Colonic mucosa (tissue), 4 donors: ENCODE results near the gene GBF1. TPM values are rescaled to one million over a fixed set of nuclear protein-coding genes. Genes with fewer than 3 reads are reported as not detected.
"Not testable (repeated sequence)": the region's sequence is repeated elsewhere in the genome, so short reads cannot be mapped to it uniquely, and the experiment has no call there.

Source experiments
- DNase-seq: peaks from one replicate; pipeline ENCODE4 v3.0.0-alpha.2; 2020
- H3K27ac ChIP-seq: fragments of 200-600 bp; one replicate; pipeline ENCODE4 v1.8.0; 2021
- H3K27me3 ChIP-seq: fragments of 200-600 bp; one replicate; pipeline ENCODE4 v1.8.0; 2021
- H3K36me3 ChIP-seq: fragments of 200-600 bp; one replicate; pipeline ENCODE4 v1.8.0; 2021
- H3K4me1 ChIP-seq: fragments of 200-600 bp; one replicate; pipeline ENCODE4 v1.8.0; 2021; ENCODE audit warnings: mild to moderate bottlenecking
- H3K4me3 ChIP-seq: fragments of 200-600 bp; one replicate; pipeline ENCODE4 v1.8.0; 2021
- H3K9ac ChIP-seq, 2 donors: one replicate each; pipeline ENCODE4 v1.7.0; 2013; ENCODE audit warnings: control low read depth in 2 of 2, low read depth in 2 of 2, low read length in 2 of 2
- H3K9me3 ChIP-seq: fragments of 200-600 bp; one replicate; pipeline ENCODE4 v1.8.0; 2021
- intact Hi-C: fragments of 100-400 bp; cut with DNase I; formaldehyde crosslinking; loops from one replicate; pipeline ENCODE4 v1.14.1; 2022
- total RNA-seq, 2 donors: library from RNA; stranded (reverse); fragmentation: NEBNext Ultra II Directional in 1 of 2; extraction: Animal tissue kit (Norgen Biotek cat#: 25700) in 1 of 2; gene quantifications; one replicate each; pipeline ENCODE4 v1.2.1, GENCODE V29; 2021
- TF ChIP-seq, protein P1 (sequence below): fragments of 200-600 bp; IDR thresholded peaks from one replicate; pipeline ENCODE4 v1.8.0; 2022; ENCODE audit warnings: antibody characterized with exemption, mild to moderate bottlenecking
- donor health status: healthy.
- donor health status: DM: no; HTN: no; CAD: no.
- donor health status: DM: no; HTN: no; CAD: no.

GBF1 gene
- total RNA-seq, 2 donors from 2014 or later: 59.8 to 73.4 TPM

GRCh38 chr10:102297101-102297500 lies 51.8 kb downstream of the GBF1 start:
- no peak for DNase-seq

DNA sequence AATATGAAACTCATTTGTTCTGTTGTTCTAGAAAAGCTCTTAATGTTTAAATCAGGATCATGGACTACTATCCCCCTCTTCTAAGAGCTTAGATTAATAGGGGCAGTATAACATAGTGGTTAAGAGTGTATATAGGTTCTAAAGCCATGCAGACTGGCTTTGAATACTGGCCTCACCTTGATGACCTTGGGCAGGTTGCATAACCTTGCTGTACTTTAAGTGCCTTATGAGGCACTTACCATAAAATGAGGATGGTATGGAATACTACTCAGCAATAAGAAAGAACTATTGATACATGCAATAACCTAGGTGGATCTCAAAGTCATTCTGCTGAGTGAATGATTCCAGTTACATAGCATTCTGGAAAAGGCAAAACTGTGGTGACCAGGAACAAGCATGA lies 53.6 kb downstream of the GBF1 start:
- intact Hi-C loops: no loop called here
- Histone ChIP-seq H3K9ac (no peak overlapping the region), H3K9me3 (no peaks in the 10 kb centered on the region), H3K4me3 (no peak overlapping the region), H3K27ac (no peak overlapping the region), H3K4me1 (no peaks in the 10 kb centered on the region), H3K27me3 (no peaks in the 10 kb centered on the region), H3K36me3 (no peaks in the 10 kb centered on the region)
- DNase-seq: no peak
- TF ChIP-seq, protein P1, sequence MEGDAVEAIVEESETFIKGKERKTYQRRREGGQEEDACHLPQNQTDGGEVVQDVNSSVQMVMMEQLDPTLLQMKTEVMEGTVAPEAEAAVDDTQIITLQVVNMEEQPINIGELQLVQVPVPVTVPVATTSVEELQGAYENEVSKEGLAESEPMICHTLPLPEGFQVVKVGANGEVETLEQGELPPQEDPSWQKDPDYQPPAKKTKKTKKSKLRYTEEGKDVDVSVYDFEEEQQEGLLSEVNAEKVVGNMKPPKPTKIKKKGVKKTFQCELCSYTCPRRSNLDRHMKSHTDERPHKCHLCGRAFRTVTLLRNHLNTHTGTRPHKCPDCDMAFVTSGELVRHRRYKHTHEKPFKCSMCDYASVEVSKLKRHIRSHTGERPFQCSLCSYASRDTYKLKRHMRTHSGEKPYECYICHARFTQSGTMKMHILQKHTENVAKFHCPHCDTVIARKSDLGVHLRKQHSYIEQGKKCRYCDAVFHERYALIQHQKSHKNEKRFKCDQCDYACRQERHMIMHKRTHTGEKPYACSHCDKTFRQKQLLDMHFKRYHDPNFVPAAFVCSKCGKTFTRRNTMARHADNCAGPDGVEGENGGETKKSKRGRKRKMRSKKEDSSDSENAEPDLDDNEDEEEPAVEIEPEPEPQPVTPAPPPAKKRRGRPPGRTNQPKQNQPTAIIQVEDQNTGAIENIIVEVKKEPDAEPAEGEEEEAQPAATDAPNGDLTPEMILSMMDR: no peak

More at GRCh38 chr10:102297101-102297500, 51.8 kb downstream of the GBF1 start:
- no peak overlapping the region for H3K27ac ChIP-seq
- TF ChIP-seq, protein P1: no peak
- H3K4me1 ChIP-seq: no peaks in the 10 kb centered on the region
- H3K9ac ChIP-seq: no peak overlapping the region
- H3K9me3 ChIP-seq: no peaks in the 10 kb centered on the region
- intact Hi-C loops: no loop called here
- no peaks in the 10 kb centered on the region for H3K27me3 ChIP-seq
- H3K36me3 ChIP-seq: no peaks in the 10 kb centered on the region
- no peak overlapping the region for H3K4me3 ChIP-seq

DNA sequence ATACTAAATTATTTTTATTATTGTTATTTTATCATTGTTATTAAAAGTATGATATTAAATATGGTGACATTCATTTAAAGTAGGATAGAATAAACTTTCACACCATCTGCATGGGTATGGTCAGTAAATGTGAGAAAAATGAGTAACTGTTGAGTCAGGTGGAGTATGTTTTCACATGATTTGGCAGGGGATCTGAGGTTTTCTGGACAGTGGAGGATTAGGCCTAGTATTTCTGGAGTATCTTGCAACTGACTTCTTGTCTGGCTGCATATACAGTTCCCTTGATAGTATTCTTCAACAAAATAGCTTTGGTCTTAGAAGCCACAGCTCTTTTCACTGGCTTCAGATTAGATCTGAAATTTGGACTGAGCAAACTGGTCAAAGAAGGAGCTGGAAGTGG lies 54.5 kb downstream of the GBF1 start:
- no peak overlapping the region for H3K4me3 ChIP-seq
- intact Hi-C loops: no loop called here
- H3K9me3 ChIP-seq: no peaks in the 10 kb centered on the region
- no peak overlapping the region for H3K9ac ChIP-seq
- no peaks in the 10 kb centered on the region for H3K27me3 ChIP-seq
- no peak overlapping the region for H3K27ac ChIP-seq
- no peaks in the 10 kb centered on the region for H3K36me3 ChIP-seq
- H3K4me1 ChIP-seq: no peaks in the 10 kb centered on the region
- no peak for DNase-seq
- TF ChIP-seq, protein P1: no peak

DNA sequence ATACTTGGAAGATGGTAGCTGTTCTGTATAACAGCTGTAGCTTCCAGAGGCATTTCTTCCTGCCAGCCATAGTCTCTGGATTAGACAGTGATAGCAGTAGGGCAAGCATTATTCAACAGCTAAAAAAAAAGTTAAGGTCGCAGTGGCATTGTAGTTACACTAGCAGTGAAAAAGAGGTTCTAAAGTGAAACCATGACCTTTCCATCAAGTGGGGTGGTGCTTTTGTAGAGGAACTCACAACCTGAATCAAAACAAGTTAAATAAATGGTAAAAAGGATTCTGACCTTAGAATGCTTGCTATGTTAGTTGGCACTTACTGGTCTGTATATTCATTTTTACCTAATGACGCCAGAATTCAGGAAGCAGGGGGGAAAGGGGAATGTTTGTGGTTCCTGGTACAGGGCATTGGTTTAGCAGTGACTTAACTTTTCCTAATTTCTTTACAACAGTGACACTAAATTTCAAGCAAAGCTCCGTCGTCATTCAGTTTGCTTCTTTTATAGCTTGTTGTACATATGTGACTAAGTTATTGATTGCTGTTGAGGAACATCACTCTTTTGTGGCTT lies 55.0 kb downstream of the GBF1 start:
- Histone ChIP-seq H3K9me3 (no peaks in the 10 kb centered on the region), H3K27ac (no peak overlapping the region), H3K4me3 (no peak overlapping the region), H3K9ac (no peak overlapping the region), H3K4me1 (no peaks in the 10 kb centered on the region), H3K36me3 (no peaks in the 10 kb centered on the region), H3K27me3 (no peaks in the 10 kb centered on the region)
- intact Hi-C loops: no loop called here
- no peak for DNase-seq
- TF ChIP-seq, protein P1: no peak

GRCh38 chr10:102300912-102301311 lies 55.6 kb downstream of the GBF1 start:
- H3K9me3 ChIP-seq, H3K9ac ChIP-seq, H3K36me3 ChIP-seq, H3K4me3 ChIP-seq, DNase-seq, H3K27me3 ChIP-seq, H3K4me1 ChIP-seq, intact Hi-C loops, H3K27ac ChIP-seq: not testable (repeated sequence)

DNA sequence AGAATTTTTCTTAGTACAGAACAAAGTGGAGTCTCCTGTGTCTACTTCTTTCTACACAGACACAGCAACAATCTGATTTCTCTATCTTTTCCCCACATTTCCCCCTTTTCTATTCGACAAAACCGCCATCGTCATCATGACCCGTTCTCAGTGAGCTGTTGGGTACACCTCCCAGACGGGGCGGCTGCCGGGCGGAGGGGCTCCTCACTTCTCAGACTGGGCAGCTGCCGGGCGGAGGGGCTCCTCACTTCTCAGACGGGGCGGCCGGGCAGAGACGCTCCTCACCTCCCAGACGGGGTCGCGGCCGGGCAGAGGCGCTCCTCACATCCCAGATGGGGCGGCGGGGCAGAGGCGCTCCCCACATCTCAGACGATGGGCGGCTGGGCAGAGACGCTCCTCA lies 56.0 kb downstream of the GBF1 start:
- H3K4me3 ChIP-seq, H3K9ac ChIP-seq, H3K36me3 ChIP-seq, H3K27me3 ChIP-seq, H3K27ac ChIP-seq, DNase-seq, intact Hi-C loops, H3K9me3 ChIP-seq, H3K4me1 ChIP-seq: not testable (repeated sequence)
